WTC11 (cell line): ENCODE measurements around the gene CD207. TPM values are rescaled to one million over a fixed set of nuclear protein-coding genes. Genes with fewer than 3 reads are reported as not detected.

Experiments
- ATAC-seq: fragments of 200-7000 bp; cut with Tn5 transposase; 2 replicates; pipeline ENCODE4 v1.10.0; 2021; ENCODE audit warnings: mild to moderate bottlenecking, moderate library complexity
- CTCF ChIA-PET: fragments of 300-600 bp; sonication (Branson Sonifier 250); formaldehyde crosslinking; loops from one replicate; lab custom pipeline; 2021; ENCODE audit warnings: antibody characterized with exemption; lab: Charles Lee
- POLR2A ChIA-PET: fragments of 350-600 bp; sonication (Branson Sonifier 250); formaldehyde crosslinking; loops from one replicate; lab custom pipeline; 2021; ENCODE audit warnings: antibody characterized with exemption; lab: Charles Lee
- DNase-seq: peaks from one replicate; pipeline ENCODE4 v3.0.0; 2021; ENCODE audit warnings: low spot score
- H3K27ac Mint-ChIP-seq: 2 replicates; pipeline ENCODE4 v1.8.0; 2021; ENCODE audit warnings: mixed read lengths
- H3K27me3 Mint-ChIP-seq: 2 replicates; pipeline ENCODE4 v1.8.0; 2021; ENCODE audit warnings: low read depth, mild to moderate bottlenecking, moderate library complexity, mixed read lengths
- H3K36me3 Mint-ChIP-seq: 2 replicates; pipeline ENCODE4 v1.8.0; 2021; ENCODE audit warnings: mixed read lengths
- H3K4me1 Mint-ChIP-seq: 2 replicates; pipeline ENCODE4 v1.8.0; 2022; ENCODE audit warnings: mixed read lengths
- H3K4me3 Mint-ChIP-seq: 2 replicates; pipeline ENCODE4 v1.8.0; 2021; ENCODE audit warnings: mild to moderate bottlenecking, moderate library complexity, mixed read lengths
- H3K9me3 Mint-ChIP-seq: 2 replicates; pipeline ENCODE4 v1.8.0; 2021; ENCODE audit warnings: mixed read lengths
- CBFB ChIP-seq: sonication (generic); formaldehyde crosslinking; IDR thresholded peaks from 2 replicates; pipeline ENCODE4 v1.8.1; 2022; ENCODE audit warnings: mild to moderate bottlenecking, low read depth, missing genetic modification reagents
- FOXP1 ChIP-seq: sonication (generic); formaldehyde crosslinking; IDR thresholded peaks from 2 replicates; pipeline ENCODE4 v1.8.0; 2022; ENCODE audit warnings: missing genetic modification reagents, mild to moderate bottlenecking, moderate library complexity, borderline replicate concordance
- GTF2I ChIP-seq: fragments of 250-450 bp; sonication (Bioruptor Pico); conservative IDR thresholded peaks from 2 replicates; pipeline ENCODE4 v1.4.0; 2021; ENCODE audit warnings: mild to moderate bottlenecking
- HMGA2 ChIP-seq: fragments of 250-450 bp; sonication (Bioruptor Pico); IDR thresholded peaks from 2 replicates; pipeline ENCODE4 v1.4.0; 2021; ENCODE audit warnings: mild to moderate bottlenecking, moderate library complexity
- SP1 ChIP-seq: sonication (generic); formaldehyde crosslinking; conservative IDR thresholded peaks from 2 replicates; pipeline ENCODE4 v1.8.1; 2022; ENCODE audit warnings: missing genetic modification reagents
- ZBTB21 ChIP-seq: sonication (generic); formaldehyde crosslinking; IDR thresholded peaks from 2 replicates; pipeline ENCODE4 v1.8.1; 2023; ENCODE audit warnings: mild to moderate bottlenecking, missing genetic modification reagents, borderline replicate concordance
- ZNF138 ChIP-seq: sonication (generic); formaldehyde crosslinking; conservative IDR thresholded peaks from 2 replicates; pipeline ENCODE4 v1.8.1; 2022; ENCODE audit warnings: mild to moderate bottlenecking, moderate library complexity, missing genetic modification reagents
- ZNF317 ChIP-seq: sonication (generic); formaldehyde crosslinking; IDR thresholded peaks from 2 replicates; pipeline ENCODE4 v1.8.1; 2023; ENCODE audit warnings: low read depth, mild to moderate bottlenecking, moderate library complexity, missing genetic modification reagents, borderline replicate concordance
- ZNF396 ChIP-seq: fragments of 250-450 bp; sonication (Bioruptor Pico); IDR thresholded peaks from 2 replicates; pipeline ENCODE4 v1.8.0; 2021; ENCODE audit warnings: mild to moderate bottlenecking, moderate library complexity, borderline replicate concordance
- total RNA-seq: library from RNA; stranded (reverse); gene quantifications from 3 replicates; pipeline ENCODE4 v1.2.3, GENCODE V29; 2021
- TF ChIP-seq, protein P1 (sequence below): sonication (generic); formaldehyde crosslinking; IDR thresholded peaks from 2 replicates; pipeline ENCODE4 v1.8.1; 2023; ENCODE audit warnings: mild to moderate bottlenecking, missing genetic modification reagents
- TF ChIP-seq, protein P2 (sequence below): sonication (generic); formaldehyde crosslinking; IDR thresholded peaks from 2 replicates; pipeline ENCODE4 v1.8.0; 2023; ENCODE audit warnings: mild to moderate bottlenecking, missing genetic modification reagents
- TF ChIP-seq, protein P3 (sequence below): fragments of 250-450 bp; sonication (Bioruptor Pico); IDR thresholded peaks from 2 replicates; pipeline ENCODE4 v1.9.0; 2021; ENCODE audit warnings: mild to moderate bottlenecking
- TF ChIP-seq, protein P4 (sequence below): sonication (generic); formaldehyde crosslinking; IDR thresholded peaks from 2 replicates; pipeline ENCODE4 v1.8.1; 2022; ENCODE audit warnings: low read depth, mild to moderate bottlenecking, moderate library complexity, missing genetic modification reagents, borderline replicate concordance
- TF ChIP-seq, protein P5 (sequence below): sonication (generic); formaldehyde crosslinking; IDR thresholded peaks from 2 replicates; pipeline ENCODE4 v1.8.0; 2022; ENCODE audit warnings: mild to moderate bottlenecking, missing genetic modification reagents
- TF ChIP-seq, protein P6 (sequence below): sonication (generic); formaldehyde crosslinking; IDR thresholded peaks from 2 replicates; pipeline ENCODE4 v1.8.1; 2023; ENCODE audit warnings: mild to moderate bottlenecking, missing genetic modification reagents, moderate library complexity
- TF ChIP-seq, protein P7 (sequence below): sonication (generic); formaldehyde crosslinking; conservative IDR thresholded peaks from 2 replicates; pipeline ENCODE4 v1.8.1; 2022; ENCODE audit warnings: mild to moderate bottlenecking, missing genetic modification reagents
- TF ChIP-seq, protein P8 (sequence below): fragments of 250-450 bp; sonication (Bioruptor Pico); IDR thresholded peaks from 2 replicates; pipeline ENCODE4 v1.9.0; 2021; ENCODE audit warnings: mild to moderate bottlenecking

Gene CD207
- total RNA-seq, 1 experiment from 2014 or later, result not detected

DNA sequence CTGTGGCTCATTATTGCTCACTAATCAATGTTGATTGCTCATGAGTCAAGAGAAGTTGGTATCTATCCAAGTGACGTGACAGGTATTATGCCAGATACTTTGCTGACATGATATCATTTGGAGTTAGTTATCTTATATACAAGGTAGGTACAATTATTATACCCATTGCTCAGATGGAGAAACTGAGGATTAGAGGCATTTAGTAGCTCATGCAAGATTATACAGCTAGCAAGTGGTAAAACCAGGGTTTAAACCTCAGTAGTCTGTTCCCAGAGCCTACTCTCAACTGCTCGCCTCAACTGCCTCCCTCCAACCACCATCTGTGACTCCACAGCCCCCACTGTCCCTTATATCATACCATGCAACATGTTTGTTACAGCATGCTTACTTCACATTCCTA lies 51.3 kb downstream of the CD207 start:
- TF ChIP-seq, protein P1, sequence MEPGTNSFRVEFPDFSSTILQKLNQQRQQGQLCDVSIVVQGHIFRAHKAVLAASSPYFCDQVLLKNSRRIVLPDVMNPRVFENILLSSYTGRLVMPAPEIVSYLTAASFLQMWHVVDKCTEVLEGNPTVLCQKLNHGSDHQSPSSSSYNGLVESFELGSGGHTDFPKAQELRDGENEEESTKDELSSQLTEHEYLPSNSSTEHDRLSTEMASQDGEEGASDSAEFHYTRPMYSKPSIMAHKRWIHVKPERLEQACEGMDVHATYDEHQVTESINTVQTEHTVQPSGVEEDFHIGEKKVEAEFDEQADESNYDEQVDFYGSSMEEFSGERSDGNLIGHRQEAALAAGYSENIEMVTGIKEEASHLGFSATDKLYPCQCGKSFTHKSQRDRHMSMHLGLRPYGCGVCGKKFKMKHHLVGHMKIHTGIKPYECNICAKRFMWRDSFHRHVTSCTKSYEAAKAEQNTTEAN, result no peak
- TF ChIP-seq CBFB (no peak), ZBTB21 (no peak), SP1 (CRISPR knock-in tag) (no peak), GTF2I (CRISPR knock-in tag) (no peak), ZNF396 (CRISPR knock-in tag) (no peak), ZNF138 (CRISPR knock-in tag) (no peak), ZNF317 (no peak), FOXP1 (CRISPR knock-in tag) (no peak), HMGA2 (no peak)
- TF ChIP-seq, protein P2, sequence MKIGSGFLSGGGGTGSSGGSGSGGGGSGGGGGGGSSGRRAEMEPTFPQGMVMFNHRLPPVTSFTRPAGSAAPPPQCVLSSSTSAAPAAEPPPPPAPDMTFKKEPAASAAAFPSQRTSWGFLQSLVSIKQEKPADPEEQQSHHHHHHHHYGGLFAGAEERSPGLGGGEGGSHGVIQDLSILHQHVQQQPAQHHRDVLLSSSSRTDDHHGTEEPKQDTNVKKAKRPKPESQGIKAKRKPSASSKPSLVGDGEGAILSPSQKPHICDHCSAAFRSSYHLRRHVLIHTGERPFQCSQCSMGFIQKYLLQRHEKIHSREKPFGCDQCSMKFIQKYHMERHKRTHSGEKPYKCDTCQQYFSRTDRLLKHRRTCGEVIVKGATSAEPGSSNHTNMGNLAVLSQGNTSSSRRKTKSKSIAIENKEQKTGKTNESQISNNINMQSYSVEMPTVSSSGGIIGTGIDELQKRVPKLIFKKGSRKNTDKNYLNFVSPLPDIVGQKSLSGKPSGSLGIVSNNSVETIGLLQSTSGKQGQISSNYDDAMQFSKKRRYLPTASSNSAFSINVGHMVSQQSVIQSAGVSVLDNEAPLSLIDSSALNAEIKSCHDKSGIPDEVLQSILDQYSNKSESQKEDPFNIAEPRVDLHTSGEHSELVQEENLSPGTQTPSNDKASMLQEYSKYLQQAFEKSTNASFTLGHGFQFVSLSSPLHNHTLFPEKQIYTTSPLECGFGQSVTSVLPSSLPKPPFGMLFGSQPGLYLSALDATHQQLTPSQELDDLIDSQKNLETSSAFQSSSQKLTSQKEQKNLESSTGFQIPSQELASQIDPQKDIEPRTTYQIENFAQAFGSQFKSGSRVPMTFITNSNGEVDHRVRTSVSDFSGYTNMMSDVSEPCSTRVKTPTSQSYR (CRISPR knock-in tag), result no peak
- TF ChIP-seq, protein P3, sequence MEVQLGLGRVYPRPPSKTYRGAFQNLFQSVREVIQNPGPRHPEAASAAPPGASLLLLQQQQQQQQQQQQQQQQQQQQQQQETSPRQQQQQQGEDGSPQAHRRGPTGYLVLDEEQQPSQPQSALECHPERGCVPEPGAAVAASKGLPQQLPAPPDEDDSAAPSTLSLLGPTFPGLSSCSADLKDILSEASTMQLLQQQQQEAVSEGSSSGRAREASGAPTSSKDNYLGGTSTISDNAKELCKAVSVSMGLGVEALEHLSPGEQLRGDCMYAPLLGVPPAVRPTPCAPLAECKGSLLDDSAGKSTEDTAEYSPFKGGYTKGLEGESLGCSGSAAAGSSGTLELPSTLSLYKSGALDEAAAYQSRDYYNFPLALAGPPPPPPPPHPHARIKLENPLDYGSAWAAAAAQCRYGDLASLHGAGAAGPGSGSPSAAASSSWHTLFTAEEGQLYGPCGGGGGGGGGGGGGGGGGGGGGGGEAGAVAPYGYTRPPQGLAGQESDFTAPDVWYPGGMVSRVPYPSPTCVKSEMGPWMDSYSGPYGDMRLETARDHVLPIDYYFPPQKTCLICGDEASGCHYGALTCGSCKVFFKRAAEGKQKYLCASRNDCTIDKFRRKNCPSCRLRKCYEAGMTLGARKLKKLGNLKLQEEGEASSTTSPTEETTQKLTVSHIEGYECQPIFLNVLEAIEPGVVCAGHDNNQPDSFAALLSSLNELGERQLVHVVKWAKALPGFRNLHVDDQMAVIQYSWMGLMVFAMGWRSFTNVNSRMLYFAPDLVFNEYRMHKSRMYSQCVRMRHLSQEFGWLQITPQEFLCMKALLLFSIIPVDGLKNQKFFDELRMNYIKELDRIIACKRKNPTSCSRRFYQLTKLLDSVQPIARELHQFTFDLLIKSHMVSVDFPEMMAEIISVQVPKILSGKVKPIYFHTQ (CRISPR knock-in tag), result no peak
- TF ChIP-seq, protein P4, sequence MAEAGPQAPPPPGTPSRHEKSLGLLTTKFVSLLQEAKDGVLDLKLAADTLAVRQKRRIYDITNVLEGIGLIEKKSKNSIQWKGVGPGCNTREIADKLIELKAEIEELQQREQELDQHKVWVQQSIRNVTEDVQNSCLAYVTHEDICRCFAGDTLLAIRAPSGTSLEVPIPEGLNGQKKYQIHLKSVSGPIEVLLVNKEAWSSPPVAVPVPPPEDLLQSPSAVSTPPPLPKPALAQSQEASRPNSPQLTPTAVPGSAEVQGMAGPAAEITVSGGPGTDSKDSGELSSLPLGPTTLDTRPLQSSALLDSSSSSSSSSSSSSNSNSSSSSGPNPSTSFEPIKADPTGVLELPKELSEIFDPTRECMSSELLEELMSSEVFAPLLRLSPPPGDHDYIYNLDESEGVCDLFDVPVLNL (CRISPR knock-in tag), result no peak
- TF ChIP-seq, protein P5, sequence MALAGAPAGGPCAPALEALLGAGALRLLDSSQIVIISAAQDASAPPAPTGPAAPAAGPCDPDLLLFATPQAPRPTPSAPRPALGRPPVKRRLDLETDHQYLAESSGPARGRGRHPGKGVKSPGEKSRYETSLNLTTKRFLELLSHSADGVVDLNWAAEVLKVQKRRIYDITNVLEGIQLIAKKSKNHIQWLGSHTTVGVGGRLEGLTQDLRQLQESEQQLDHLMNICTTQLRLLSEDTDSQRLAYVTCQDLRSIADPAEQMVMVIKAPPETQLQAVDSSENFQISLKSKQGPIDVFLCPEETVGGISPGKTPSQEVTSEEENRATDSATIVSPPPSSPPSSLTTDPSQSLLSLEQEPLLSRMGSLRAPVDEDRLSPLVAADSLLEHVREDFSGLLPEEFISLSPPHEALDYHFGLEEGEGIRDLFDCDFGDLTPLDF, result no peak
- TF ChIP-seq, protein P6, sequence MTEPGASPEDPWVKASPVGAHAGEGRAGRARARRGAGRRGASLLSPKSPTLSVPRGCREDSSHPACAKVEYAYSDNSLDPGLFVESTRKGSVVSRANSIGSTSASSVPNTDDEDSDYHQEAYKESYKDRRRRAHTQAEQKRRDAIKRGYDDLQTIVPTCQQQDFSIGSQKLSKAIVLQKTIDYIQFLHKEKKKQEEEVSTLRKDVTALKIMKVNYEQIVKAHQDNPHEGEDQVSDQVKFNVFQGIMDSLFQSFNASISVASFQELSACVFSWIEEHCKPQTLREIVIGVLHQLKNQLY, result no peak
- TF ChIP-seq, protein P7, sequence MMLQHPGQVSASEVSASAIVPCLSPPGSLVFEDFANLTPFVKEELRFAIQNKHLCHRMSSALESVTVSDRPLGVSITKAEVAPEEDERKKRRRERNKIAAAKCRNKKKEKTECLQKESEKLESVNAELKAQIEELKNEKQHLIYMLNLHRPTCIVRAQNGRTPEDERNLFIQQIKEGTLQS, result no peak
- TF ChIP-seq, protein P8, sequence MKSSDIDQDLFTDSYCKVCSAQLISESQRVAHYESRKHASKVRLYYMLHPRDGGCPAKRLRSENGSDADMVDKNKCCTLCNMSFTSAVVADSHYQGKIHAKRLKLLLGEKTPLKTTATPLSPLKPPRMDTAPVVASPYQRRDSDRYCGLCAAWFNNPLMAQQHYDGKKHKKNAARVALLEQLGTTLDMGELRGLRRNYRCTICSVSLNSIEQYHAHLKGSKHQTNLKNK, result no peak
- POLR2A ChIA-PET, result no interaction called here
- no peak for ATAC-seq
- Mint-ChIP-seq H3K27ac (no peak overlapping the region), H3K4me3 (no peak overlapping the region), H3K4me1 (peaks cover 8% of the 10 kb centered on the region; the same call in 1 of the 2 replicates), H3K36me3 (no peaks in the 10 kb centered on the region), H3K9me3 (no peaks in the 10 kb centered on the region), H3K27me3 (peaks cover 70% of the 10 kb centered on the region)
- CTCF ChIA-PET, result interaction anchor here (0.7 to 3.3 kb wide), 15 partner anchors 9 to 421 kb away, joined by 3 to 43 read pairs (median 5); partner anchors contain the start of gene ADD2
- no peak for DNase-seq

Other genes with a start within 250 kb of the CD207 start
- gene ADD2, start 67.6 kb downstream of the CD207 start, total RNA-seq, result 164 to 196 TPM (median 187 TPM) in 3 replicates
- gene FIGLA, start 45.2 kb downstream of the CD207 start, total RNA-seq, result not detected in 3 replicates
- not detected in 3 replicates for gene CLEC4F, start 15.2 kb downstream of the CD207 start, total RNA-seq
- not detected in 3 replicates for gene VAX2, start 64.8 kb upstream of the CD207 start, total RNA-seq
- gene ATP6V1B1, start 100.1 kb upstream of the CD207 start, total RNA-seq, result not detected in 3 replicates
- gene ANKRD53, start 142.8 kb upstream of the CD207 start, total RNA-seq, result 0.39 to 0.81 TPM (median 0.80 TPM) in 3 replicates
- gene TEX261, start 159.1 kb upstream of the CD207 start, total RNA-seq, result 15.2 to 18.3 TPM (median 17.0 TPM) in 3 replicates
- gene NAGK, start 232.8 kb upstream of the CD207 start, total RNA-seq, result 56.1 to 58.9 TPM (median 57.7 TPM) in 3 replicates